ENCODE data around the gene EIF4A3.
"Not testable (repeated sequence)": the region's sequence is repeated elsewhere in the genome, so short reads cannot be mapped to it uniquely, and the experiment has no call there.

EIF4A3 gene

DNA sequence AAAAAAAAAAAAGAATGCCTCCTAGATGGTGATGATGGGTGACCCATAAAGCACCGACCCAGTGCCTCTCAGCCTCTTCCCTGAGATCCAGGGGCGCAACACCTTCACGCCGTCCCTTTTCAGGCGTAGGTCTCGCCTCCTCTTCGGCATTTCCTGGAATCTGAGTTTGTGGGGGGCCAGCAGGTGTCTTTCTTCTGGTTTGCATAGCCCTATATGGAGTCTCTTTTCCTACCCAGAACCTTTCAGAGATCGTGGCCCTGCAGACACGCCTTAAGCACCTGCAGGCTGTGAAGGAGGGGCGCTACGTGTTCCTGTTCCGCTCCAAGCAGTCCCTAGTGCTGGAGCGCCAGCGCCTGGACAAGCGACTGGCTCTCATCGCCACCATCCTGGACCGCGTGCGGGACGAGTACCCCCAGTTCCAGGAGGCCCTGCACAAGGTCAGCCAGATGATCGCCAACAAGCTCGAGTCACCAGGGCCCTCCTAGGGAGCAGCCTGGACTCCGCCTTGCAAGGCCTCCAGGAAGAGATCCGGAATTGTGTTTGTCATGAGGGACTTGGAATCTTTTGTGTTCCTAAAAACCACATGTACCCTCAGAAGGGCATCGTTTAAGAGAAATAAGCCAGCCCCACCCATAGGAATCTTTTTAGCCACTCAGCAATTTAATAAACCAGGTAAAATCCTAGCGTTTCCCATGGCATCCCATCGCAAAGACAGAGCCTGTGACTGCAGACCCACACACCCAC is 47.5 kb downstream of the EIF4A3 start:
- no peak for DNase-seq

DNA sequence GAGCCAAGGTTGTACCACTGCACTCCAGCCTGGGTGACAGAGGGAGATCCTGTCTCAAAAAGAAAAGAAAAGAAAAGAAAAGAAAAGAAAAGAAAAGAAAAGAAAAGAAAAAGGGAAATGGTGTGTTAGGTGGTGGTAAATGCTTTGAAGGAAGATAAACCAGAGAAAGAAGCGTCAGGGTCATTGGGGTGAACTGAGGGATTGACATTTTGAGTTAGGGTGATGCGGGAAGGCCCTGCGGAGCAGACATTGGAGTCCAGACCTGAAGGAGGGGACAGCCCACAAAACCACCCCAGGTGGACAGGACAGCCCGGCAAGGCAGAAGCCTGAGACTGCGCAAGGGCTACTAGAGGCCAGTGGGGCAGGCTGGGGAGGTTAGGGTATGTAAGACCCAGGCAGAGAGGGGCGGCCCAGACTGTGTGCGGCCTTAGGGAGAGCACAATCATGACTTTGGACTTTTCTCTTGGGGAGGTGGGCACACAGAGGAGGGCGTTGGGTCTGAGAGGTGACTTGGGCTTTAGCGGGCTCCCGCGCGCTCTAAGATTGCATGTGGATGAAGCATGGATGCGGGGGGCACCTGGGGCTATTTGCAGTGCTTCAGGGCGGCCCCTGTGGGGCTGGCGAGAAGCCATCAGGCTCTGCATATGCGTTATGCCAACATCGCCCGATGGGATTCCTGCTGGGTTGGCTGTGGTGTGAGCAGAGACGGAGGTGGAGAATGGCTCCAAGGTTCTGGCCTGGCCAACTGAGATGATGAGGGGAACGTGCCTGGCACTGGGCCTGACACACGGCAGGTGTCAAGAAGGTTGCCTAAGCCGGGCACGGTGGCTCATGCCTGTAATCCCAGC is 48.9 kb downstream of the EIF4A3 start:
- DNase-seq, result no peak

DNA sequence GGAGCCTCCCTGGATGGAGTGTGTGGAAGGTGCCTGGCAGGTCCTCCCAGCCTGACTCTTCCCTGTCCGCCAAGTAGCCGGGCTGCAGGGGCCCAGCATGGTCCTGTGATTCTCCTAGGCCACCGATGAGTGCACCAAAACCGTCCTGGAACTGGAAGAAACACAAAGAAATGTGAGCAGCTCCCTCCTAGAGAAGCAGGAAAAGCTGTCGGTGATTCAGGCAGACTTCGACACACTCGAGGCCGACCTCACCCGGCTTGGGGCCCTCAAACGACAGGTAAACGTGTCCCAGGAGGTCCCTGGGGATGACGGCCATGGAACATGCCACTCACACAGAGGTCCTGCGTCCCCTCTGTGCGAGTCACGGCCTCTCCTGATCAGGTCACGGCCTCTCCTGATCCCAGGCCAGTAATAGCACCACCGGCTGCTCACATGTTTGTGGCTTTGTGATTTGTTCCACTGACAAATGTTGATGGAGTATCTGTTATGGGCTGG is 49.8 kb downstream of the EIF4A3 start:
- no peak for DNase-seq

DNA sequence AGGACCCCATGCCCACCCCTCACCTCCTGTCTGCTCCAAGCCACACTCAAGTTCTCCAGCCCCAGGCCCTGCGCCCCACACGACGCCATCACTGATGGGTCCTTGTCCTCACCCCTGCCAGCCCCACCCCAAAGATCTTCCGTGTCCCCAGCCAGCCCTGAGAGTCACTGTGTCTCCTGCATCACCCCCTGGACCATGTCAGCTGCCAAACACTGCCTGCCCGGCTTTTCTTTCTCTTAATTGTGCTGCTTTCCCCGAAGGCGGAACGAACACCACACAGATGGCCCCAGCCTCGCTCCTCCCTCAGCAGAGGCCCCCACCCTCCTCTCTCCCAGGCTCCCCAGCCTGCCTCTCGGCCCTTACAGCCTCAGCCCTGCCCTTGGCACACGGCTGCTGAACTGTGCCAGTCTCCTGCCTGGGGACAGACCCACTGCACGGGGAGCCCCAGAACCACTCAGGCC is 50.3 kb downstream of the EIF4A3 start:
- no peak for DNase-seq

DNA sequence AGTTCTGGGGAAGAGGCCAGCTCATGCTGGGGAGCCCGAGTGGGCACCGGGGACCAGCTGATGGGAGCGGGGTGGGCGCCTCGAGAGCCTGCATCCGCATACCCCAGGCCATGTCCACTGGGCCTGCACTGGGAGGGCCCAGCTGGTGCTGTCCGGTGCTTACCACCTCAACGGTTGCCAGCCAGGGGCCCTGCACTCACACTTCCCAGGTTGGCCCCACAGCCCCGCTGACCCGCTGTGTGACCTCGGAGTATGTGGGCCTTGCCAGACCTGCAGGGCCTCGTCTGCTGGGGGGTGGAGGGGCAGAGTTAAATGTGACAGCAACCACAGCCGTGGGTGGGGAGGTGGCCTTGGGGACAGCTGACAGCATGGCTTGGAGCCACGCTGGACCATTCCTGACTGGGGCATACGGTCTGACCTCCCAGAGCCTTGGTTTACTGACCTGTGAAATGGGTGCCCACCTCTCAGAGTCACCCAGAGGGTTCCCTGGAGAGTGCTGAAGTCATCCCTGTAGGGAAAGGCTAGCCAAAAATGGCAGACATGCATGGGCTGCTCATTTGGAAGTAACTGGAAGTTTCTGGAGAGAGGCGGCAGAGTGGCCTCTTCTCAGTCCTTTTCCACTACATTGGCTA is 51.0 kb downstream of the EIF4A3 start:
- DNase-seq, result no peak

DNA sequence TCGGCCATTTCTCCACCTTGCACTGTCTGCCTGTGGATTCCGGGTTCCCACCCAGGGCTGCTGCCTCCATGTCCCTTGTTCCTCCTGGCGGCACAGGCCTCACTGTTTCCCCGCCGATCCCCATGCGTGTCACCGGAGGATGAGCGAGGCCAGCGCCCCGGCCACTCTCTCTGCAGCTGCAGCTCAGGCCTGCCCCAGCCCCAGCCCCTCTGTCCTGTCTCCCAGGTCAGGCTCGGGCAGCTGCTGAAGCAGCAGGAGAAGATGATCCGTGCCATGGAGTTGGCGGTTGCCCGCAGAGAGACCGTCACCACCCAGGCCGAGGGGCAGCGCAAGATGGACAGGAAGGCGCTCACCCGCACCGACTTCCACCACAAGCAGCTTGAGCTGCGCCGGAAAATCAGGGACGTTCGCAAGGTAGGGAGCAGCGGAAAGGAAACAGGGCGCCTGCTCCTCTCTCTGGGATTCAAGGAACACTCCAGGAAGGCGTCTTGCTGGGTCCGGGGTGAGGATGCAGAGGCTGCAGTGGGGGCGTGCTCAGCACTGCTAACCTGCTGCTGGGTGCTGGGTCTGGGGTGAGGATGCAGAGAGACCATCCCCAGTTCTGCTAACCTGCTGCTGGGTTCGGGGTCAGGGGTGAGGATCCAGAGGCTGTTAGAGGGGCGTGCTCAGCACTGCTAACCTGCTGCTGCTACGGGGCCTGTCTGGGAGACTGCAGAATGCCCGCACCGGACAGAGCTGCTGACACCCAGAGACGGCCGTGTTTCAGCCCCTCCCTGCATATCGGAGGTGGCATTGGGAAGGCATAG is 51.7 kb downstream of the EIF4A3 start:
- no peak for DNase-seq

DNA sequence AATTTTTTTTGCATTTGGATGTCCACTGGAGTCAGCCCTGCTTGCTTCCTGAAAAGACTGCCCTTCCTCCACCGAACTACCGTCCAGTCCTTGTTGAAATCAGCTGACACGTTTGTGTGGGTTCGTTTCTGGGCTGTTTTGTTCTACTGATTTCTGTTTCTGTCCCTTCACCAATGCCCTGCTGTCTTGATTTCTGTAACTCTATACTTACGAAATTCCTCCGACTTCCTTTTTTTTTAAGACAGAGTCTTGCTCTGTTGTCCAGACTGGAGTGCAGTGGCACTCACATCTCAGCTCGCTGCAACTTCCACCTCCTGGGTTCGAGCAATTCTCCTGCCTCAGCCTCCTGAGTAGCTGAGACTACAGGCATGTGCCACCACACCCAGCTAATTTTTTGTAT is 54.0 kb downstream of the EIF4A3 start:
- no peak for DNase-seq

DNA sequence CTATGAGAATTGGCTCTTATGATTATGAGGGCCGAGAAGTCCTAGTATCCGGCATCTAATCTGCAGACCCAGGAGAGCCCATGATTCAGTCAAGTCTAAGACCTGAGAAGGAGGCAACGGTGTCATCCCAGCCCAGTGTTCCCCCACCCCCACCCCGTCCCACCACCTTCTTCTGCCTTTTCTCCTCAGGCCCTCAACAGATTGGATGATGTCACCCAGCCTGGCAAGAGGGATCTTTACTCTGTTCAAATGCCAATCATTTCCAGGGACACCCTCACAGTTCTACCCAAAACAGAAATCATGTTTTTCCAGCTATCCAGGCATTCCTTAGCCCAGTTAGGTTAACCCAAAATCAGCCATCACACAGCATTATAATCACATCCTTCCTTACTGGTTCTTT is 55.6 kb downstream of the EIF4A3 start:
- no peak for DNase-seq

DNA sequence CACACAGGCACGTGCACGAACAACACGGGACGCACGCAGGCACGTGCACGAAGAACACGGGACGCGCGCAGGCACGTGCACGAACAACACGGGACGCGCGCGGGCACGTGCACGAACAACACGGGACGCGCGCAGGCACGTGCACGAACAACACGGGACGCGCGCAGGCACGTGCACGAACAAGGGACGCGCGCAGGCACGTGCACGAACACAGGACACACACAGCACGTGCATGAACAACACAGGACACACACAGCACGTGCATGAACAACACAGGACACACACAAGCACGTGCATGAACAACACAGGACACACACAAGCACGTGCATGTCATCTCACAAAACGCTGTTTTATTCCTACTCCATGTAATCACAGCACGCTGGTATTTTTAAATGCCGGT is 56.8 kb downstream of the EIF4A3 start:
- DNase-seq, result not testable (repeated sequence)

DNA sequence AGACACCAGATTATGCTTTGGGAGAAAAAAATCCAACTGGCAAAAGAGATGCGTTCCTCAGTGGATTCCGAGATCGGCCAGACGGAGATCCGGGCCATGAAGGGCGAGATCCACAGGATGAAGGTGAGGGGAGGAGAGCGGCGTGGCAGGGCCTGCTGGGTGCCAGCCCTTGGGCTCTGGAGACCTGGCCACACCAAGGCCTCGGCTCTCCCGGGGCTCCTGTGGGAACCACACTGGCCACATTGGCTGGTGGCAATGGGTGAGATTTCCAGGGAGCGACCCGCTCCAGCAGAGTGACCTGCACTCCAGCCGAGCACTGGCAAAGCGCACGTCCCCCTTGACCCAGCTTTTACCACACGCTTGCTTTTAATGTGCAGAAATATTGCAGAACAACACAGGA is 57.2 kb downstream of the EIF4A3 start:
- no peak for DNase-seq

DNA sequence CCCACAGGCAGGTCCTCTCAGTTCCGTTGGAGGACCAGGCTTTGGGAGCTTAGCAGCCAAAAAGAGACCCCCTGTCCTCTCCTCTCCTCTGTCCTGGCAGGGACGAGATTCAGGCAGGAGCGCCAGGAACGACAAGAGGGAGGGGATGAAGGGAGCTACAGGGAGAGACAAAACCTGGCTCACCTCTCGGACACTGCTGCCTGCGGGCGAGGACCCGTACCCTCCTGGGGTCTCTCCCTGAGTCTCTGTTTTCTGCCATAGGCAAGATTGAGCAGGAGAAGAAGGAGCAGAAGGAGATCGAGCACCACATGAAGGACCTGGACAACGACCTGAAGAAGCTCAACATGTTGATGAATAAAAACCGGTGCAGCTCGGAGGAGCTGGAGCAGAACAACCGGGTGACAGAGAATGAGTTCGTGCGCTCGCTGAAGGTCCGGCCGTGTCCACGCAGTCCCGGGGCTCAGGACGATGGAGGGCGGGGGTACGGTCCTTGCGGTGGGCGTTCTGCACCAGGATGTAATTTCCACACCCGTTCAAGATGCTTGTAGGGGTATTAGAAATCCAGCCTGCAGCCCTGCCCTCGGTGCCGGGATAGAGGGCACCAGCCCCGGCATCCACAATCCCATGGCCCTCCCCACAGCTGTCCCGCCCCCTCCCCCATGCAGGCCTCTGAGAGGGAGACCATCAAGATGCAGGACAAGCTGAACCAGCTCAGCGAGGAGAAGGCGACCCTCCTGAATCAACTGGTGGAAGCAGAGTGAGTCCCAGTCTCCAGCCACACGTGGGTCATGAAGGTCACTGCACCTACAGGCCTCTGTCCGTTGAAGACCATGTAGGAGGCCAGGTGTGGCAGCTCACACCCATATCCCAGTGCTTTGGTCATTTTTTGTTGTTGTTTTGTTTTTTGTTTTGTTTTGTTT is 59.3 kb downstream of the EIF4A3 start:
- DNase-seq, result no peak

DNA sequence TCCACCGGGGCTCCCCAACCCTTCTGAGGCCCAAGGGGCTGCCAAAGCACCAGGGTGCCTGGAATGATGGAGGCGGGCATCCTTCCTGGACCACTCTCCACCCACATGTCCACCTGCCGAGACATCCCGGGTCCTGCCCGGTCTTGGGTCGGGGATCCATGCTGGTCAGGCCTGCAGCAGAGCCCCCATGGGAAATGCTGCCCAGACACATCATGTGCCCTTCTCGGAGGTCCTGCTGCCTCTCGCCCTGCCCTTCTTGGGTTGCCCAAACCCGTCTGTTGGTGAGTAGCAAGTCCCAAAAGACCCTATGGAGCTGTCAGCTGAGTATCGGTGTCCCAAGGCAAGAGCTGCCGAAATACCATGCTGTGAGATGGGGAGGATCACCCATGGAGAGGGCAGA is 60.3 kb downstream of the EIF4A3 start:
- DNase-seq, result no peak

DNA sequence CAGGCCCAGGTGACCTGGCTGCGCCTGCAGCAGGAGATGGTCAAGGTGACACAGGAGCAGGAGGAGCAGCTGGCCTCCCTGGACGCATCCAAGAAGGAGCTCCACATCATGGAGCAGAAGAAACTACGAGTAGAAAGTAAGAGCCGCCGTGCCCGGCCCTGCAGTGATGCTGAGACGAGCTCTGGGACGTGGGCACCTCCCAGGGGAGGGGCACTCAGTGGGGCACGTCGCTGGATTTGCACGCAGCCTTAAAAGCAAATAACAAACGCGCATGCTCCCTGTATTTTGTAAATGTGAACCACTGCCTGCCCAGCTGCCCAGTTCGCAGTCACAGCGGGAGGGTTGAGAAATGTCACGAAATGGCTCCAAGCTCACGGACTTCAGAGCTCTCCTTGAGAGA is 60.8 kb downstream of the EIF4A3 start:
- no peak for DNase-seq

DNA sequence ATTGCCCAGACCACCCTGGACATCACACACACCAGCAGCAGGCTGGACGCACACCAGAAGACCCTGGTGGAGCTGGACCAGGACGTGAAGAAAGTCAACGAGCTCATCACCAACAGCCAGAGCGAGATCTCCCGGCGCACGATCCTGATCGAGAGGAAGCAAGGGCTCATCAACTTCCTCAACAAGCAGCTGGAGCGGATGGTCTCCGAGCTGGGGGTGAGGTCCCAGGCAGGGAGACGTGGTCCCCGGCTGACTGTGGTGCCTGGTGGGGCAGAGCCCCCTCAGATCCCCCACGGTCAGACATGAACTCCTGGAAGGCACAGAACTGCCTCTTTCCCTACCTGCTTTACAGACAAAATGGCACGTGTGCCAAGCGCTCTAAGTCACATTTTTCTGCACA is 62.2 kb downstream of the EIF4A3 start:
- DNase-seq, result no peak

All from NCI-H187 treated with DMSO at 0.1 percent for 48 hours (cell line).